GM18526 (cell line): ENCODE measurements around the gene ARSA.

ENCODE experiments used
- POLR2A ChIP-seq: IDR thresholded peaks from 3 replicates; pipeline ENCODE4 v1.6.1; 2011; ENCODE audit not compliant: insufficient read length; ENCODE audit errors: extremely low read depth

The ARSA gene

DNA sequence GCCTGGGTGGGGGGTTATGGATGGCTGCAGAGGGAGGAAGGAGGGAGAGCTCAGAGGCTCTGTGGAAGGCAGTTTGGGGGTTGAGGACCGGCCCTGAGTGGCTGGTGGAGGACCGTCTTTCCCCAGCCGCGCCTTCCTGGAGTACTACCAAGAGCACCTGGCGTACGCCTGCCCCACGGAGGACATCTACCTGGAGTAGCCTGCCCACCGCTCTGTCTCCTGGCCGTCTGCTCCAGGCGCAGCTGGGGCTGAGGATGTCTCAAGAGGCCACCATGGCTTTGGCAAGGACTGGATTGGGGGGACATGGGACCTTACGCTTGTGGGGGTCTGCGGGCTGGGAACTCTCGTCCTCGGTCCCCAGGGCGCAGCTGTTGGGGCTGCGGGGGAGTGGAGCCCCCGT is 17.4 kb downstream of the ARSA start:
- no peak for TF ChIP-seq POLR2A

DNA sequence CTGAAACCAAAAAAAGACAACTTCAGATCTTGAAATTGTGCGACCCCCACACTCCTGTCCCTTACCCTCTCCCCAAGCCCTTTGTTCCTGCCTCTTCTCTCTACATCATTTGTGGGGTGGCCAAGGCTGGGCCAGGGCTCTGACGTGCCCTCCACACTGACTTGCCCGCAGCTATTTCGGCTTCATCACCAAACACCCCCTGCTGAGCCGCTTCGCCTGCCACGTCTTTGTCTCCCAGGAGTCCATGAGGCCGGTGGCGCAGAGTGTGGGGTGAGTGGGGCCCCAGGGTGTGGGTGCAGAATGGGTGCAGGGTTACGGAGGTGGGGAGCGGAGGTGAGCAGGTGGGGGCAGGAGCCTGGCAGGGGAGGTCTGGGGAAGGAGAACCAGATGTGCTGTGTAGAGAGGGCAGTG is 17.9 kb downstream of the ARSA start:
- no peak for TF ChIP-seq POLR2A

DNA sequence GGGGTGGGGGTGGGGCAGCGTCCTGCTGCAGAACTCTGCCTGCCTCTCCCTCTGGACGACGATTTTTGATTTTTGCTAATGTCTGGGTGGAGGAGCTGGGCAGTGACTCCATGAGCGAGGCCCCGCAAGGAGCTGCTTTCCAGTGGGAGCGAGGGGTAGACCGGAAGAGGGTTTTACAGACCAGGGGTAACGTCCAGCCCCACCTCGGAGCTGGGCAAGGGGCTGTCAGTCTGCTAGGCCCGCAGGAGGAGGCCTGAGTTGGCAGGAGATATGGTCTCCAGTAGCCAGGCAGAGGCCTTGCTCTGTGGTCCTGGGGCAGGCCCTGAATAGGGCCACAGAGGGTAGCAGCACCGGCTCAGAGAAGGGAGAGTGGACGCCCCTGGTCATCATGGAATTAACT is 18.4 kb downstream of the ARSA start:
- TF ChIP-seq POLR2A, result no peak

DNA sequence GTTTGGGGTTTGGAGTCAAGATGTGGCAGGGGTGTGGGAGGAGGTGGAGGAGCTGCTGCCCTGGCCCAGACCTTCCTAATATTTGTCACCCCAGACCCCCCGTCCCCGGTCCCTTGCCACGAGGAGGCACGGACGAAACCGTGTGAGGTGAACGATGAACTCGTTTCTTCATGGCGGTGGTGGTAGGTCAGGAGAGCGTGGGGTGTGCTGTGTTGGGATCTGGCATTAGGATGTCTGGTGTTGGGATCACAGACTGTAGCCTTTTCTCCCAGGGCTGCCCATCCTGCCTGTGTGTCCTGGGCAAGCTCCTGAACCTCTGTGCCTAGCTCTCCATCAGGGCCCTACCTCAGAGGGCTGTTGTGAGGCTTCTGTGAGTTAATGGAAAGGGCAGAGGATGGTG is 19.0 kb downstream of the ARSA start:
- TF ChIP-seq POLR2A, result no peak

DNA sequence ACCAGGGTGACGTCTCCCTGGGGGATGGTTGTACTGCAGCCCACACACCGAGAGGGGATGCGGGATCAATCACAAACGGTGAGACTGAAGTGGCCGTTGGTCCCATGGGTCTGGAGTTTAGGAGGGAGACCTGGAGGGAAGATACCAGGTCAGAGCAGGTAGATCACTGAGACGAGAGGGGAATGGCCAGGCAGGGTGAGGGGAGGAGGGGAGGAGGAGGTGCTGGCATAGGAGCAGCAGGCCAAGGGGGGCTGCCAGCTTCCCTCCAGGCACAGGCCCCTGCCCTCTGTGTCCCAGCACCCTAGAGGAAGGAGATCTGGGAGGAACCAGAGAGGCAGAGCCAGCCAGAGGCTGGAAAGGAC is 20.3 kb downstream of the ARSA start:
- no peak for TF ChIP-seq POLR2A

DNA sequence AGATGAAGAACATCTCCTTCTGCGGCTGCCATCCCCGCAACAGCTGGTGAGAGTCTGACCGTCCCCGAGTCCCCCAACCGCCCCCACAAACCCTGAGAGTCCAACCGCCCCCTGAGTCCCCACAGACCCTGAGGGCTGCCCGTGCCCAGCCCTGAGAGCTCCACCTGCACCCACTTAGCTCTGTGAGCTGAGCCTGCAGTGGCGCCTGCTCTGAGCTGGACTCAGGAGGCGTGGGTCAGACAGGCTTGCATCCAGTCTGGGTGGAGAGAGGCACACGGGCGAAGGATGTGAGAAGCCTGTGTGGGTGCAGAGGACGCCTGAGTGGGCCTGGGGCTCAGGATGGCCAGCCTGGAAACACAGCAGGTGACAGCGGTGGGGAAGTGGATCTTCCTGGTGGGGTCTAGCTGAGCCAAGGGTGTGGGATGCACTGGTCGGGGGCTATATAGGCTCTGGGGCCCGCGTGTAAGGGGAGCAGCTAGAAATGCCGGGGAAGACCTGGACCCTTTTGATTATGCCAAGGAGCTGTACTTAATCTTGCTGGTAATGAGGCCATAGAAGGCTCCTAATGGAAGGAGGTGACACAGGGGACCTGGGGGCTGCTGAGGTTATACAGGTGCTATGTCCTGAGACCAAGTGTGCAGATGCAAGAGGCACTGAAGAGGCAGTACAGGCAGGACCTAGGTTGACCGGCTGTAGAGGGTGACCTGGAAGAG is 20.9 kb downstream of the ARSA start:
- no peak for TF ChIP-seq POLR2A

DNA sequence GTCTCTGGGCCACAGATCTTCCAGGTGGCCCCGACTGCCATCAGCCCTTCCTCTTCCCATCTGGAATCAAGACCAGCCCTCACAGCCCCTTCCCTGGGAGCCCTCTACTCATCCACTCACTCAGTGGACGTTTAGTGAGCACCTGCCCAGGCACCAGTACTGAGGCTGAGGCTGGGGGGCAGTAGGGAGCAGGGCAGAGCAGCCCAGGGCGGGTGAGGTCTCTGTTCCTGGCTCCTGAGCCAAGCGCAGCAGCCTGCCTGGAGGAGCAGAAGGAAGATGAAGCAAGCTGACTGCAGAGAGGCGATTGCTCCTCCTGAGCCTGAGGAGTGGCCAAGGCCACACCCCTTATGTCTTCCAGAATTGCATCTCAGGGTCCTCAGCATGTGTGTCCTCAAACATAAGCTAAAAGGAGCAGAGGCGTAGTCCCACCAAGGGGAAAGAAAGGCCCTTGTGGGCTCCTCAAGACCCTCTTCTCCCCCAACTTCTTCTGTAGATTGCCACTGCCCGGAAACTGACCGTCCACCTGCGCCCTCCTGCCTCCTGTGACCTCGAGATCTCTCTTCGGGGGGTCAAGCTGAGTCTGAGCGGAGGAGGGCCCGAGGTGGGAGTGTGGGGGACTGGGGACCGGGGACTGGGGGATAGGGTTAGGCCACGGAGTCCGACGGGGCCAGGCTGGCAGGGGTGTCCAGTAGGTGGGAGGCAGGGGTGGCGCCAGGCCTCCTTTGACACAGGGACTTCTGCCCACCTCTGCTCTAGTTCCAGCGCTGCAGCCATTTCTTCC is 21.6 kb downstream of the ARSA start:
- TF ChIP-seq POLR2A, result no peak

DNA sequence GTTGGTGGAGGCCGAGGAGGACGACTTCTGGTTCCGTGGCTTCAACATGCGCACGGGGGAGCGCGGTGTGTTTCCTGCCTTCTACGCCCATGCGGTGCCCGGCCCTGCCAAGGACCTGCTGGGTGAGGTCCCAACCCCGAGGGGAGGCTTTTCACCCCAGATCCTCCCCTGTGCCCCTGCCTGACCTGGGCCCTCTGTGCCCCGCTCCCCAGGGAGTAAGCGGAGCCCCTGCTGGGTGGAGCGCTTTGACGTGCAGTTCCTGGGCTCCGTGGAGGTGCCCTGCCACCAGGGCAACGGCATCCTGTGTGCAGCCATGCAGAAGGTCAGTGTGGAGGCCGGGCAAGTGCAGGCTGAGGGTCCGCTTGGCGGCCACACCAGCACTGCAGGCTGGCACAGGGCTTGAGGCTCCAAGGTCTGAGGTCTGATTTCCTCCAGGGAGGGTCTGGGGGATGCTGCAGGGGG is 22.3 kb downstream of the ARSA start:
- TF ChIP-seq POLR2A, result no peak

DNA sequence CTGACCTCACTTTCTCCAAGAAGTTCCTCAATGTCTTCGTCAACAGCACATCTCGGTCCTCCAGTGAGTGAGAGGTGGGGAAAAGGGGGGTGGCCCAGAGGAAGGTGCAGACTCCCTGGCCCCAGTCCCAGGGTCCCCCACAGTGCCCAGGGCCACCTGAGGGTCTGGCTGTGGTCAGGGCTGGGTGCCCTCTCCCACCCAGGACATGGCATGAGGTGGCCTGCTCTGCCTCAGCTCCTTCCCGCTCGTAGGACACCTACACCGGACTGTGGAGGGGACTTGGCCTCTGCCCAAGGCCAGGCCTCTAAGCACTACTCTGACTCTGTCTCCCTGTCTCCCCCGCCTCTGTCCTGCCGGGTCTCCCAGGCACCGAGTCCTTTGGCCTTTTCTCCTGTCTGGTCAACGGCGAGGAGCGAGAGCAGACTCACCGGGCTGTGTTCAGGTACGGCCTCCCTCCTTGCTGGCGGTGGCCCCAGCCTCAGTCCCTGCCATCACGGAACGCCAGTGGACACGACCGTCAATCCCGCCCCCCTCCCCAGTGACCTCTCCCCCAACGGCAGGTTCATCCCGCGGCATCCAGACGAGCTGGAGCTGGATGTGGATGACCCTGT is 22.8 kb downstream of the ARSA start:
- no peak for TF ChIP-seq POLR2A

DNA sequence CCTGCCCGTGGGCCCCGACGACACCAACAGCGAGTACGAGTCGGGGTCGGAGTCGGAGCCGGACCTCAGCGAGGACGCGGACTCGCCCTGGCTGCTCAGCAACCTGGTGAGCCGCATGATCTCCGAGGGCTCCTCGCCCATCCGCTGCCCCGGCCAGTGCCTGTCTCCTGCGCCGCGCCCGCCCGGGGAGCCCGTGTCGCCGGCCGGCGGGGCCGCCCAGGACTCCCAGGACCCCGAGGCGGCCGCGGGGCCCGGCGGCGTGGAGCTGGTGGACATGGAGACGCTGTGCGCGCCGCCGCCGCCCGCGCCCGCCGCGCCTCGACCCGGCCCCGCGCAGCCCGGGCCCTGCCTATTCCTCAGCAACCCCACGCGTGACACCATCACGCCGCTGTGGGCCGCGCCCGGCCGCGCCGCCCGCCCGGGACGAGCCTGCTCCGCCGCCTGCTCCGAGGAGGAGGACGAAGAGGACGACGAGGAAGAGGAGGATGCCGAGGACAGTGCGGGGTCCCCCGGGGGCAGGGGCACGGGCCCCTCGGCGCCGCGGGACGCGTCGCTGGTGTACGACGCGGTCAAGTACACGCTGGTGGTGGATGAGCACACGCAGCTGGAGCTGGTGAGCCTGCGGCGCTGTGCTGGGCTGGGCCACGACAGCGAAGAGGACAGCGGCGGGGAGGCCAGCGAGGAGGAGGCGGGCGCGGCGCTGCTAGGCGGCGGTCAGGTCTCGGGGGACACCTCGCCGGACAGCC is 23.5 kb downstream of the ARSA start:
- TF ChIP-seq POLR2A, result no peak

DNA sequence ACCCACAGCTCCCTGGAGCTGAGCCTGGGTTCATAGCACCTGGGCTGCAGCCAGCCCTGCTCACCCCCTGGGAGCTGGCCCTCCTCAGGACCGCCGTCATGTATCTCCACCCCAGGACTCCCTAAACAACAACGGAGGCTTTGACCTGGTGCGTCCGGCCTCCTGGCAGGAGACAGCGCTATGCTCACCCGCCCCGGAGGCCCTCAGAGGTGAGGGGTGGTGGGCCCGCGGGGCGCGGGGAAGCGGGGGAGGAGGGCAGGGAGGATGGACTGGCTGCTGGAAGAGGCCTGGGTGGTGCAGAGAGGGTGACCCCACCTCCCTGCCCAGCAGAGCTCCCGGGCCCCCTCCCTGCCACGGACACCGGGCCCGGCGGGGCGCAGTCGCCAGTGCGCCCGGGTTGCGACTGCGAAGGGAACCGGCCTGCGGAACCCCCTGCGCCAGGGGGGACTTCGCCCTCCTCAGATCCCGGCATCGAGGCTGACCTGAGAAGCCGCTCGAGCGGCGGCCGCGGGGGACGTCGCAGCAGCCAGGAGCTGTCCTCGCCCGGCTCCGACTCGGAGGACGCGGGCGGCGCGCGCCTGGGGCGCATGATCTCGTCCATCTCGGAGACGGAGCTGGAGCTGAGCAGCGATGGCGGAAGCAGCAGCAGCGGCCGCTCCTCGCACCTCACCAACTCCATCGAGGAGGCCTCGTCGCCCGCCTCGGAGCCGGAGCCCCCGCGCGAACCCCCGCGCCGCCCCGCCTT is 24.3 kb downstream of the ARSA start:
- no peak for TF ChIP-seq POLR2A

DNA sequence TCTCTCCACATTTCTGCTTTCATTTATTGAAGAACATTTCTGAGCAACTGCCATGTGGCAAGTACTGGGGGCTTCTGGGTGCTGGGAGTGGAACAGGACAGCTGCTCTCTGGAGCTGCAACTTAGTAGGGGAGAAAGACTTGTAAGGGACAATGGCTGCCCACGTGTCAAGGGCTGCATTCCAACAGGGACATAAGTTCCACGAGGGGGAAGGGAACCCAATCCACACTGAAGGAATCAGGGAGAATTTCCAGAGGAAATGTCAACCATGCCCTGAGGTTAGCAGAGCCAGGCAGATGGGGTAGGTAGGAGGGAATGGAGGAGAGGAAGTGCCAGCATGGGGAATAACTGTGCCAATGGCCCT is 25.6 kb downstream of the ARSA start:
- no peak for TF ChIP-seq POLR2A

DNA sequence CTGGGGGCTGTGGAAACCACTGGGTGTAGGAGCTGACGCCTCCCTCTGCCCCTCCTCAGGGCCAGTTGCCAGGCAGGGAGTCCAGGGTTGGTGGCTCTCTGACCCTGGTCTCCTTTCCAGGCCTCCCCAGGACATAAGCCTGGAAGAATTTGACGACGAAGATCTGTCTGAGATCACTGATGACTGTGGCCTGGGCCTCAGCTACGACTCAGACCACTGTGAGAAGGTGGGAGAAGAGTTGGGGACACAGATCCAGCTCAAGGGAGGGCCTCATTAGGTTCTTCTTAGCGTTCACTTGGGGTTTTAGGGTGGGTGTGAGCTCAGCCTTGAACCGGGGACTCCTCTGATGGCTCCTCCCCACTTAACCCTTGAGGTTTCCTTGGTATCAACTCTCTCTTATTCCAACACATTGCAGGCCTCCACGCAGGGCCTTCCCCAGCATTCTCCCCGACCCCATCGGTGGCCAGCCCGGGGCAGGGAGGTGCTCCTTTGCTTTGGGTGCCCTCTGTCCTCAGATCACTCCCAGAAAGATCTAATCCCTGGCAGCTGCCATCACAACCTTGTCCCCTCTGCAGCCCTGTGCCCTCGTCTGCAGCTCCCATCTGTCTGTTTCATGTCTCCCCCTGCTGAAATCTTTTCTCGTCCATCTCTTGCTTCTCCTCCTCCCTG is 26.1 kb downstream of the ARSA start:
- no peak for TF ChIP-seq POLR2A

DNA sequence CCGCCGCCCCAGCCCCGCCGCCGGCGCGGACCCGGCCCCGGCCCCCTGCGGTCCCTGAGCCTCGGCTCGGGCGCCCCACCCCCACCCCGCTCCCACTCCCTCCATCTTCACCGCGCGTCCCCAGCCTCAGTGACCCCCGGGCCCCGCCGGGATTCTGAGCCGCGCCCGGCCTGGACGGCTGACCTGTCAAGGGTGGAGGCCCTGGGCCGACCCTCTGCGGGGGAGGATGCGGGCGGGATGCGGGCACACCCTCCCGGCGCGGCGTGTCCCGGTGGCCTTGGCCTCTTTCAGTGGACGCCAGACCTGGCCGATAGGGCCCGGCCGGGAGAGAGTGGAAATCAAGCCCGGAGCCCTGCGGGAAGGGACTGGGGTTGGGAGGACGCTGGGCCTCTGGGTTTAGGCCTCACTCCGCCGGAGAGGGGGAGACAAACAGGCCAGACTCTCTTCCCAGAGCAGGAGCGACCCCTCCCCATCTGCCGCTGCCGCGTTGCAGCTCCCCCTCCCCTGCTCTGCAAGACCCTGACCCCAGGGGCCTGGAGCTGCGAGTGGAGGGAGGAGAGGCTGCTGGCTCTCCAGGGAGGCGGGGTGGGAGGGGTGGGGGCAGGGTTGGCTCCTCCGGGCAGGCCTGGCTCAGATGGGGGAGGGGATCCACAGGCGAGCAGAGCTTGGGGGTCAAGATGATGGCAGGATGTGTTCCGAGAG is 26.8 kb downstream of the ARSA start:
- TF ChIP-seq POLR2A, result no peak
